GM18508 (cell line): ENCODE results near the gene DICER1.
"Not testable (repeated sequence)": the region's sequence is repeated elsewhere in the genome, so short reads cannot be mapped to it uniquely, and the experiment has no call there.

Source experiments
- ATAC-seq: cut with Tn5 transposase; IDR thresholded peaks from one replicate; pipeline ENCODE4 v1.9.1; 2021; ENCODE audit warnings: moderate number of reproducible peaks; ENCODE audit not compliant: insufficient read depth, unreplicated experiment

DICER1 gene

GRCh38 chr14:95157327-95158189, at the start of gene DICER1:
Gene DICER1 (minus strand): TSS chr14:95157529. CDS start chr14:95133458, 24,071 bp downstream.
- peak; percentile 56 for ATAC-seq

- ATAC-seq, result no peak
Measured at GRCh38 chr14:95206534-95206933, 49.2 kb upstream of the DICER1 start.

GRCh38 chr14:95204705-95205104, 47.4 kb upstream of the DICER1 start:
- ATAC-seq, result no peak

- ATAC-seq, result not testable (repeated sequence)
Measured at GRCh38 chr14:95201745-95202144, 44.4 kb upstream of the DICER1 start.

- ATAC-seq, result no peak
Measured at GRCh38 chr14:95200404-95200803, 43.1 kb upstream of the DICER1 start.

GRCh38 chr14:95199298-95199983, 42.1 kb upstream of the DICER1 start:
- ATAC-seq, result no peak

- no peak for ATAC-seq
Measured at GRCh38 chr14:95198320-95198719, 41.0 kb upstream of the DICER1 start.

- ATAC-seq, result no peak
Measured at GRCh38 chr14:95197551-95197950, 40.2 kb upstream of the DICER1 start.

GRCh38 chr14:95196826-95197545, 39.7 kb upstream of the DICER1 start:
- no peak for ATAC-seq

GRCh38 chr14:95196268-95196667, 38.9 kb upstream of the DICER1 start:
- no peak for ATAC-seq

GRCh38 chr14:95195031-95195430, 37.7 kb upstream of the DICER1 start:
- no peak for ATAC-seq

- no peak for ATAC-seq
Measured at GRCh38 chr14:95193081-95193480, 35.8 kb upstream of the DICER1 start.

- ATAC-seq, result no peak
Measured at GRCh38 chr14:95192311-95192710, 35.0 kb upstream of the DICER1 start.

GRCh38 chr14:95191445-95192199, 34.3 kb upstream of the DICER1 start:
- ATAC-seq, result no peak

GRCh38 chr14:95190857-95191256, 33.5 kb upstream of the DICER1 start:
- ATAC-seq, result no peak

GRCh38 chr14:95190346-95190840, 33.1 kb upstream of the DICER1 start:
- no peak for ATAC-seq

GRCh38 chr14:95189367-95190132, 32.2 kb upstream of the DICER1 start:
- ATAC-seq, result no peak

GRCh38 chr14:95188380-95188779, 31.1 kb upstream of the DICER1 start:
- ATAC-seq, result no peak

GRCh38 chr14:95185767-95186392, 28.6 kb upstream of the DICER1 start:
- ATAC-seq, result no peak
